H1 (cell line): ENCODE measurements around the gene HOXB5. TPM values are rescaled to one million over a fixed set of nuclear protein-coding genes. Genes with fewer than 3 reads are reported as not detected.

Experiments used
- CTCF ChIA-PET: fragments of 300-600 bp; sonication (Branson Sonifier 250); formaldehyde crosslinking; loops from one replicate; lab custom pipeline; 2021; ENCODE audit not compliant: partially characterized antibody; lab: Charles Lee
- POLR2A ChIA-PET: fragments of 300-600 bp; sonication (Branson Sonifier 250); formaldehyde crosslinking; loops from one replicate; lab custom pipeline; 2021; ENCODE audit warnings: inconsistent platforms; ENCODE audit not compliant: partially characterized antibody; lab: Charles Lee
- DNase-seq, 2 experiments: peaks; one replicate each; pipeline versions ENCODE4 v3.0.0 to v3.0.0-alpha.2; 2010 to 2022; ENCODE audit warnings: low spot score in 2 of 2, low read depth in 1 of 2, mixed read lengths in 1 of 2
- FAIRE-seq: peaks from 2 replicates; lab custom pipeline; 2011; peaks lifted over from hg19 to GRCh38; lab: Jason Lieb, UNC
- H2AFZ ChIP-seq: 2 replicates; pipeline ENCODE4 v1.8.1; 2012; ENCODE audit warnings: low read length, inconsistent platforms
- H2AK5ac ChIP-seq: 2 replicates; pipeline ENCODE4 v1.6.1; 2013; ENCODE audit warnings: low read depth, low read length
- H2BK120ac ChIP-seq: replicated peaks from 2 replicates; pipeline ENCODE3; 2013; ENCODE audit warnings: low read depth, low read length, inconsistent platforms
- H2BK12ac ChIP-seq: 2 replicates; pipeline ENCODE4 v1.6.1; 2013; ENCODE audit warnings: low read depth, low read length
- H2BK15ac ChIP-seq: 2 replicates; pipeline ENCODE4 v1.6.1; 2013; ENCODE audit warnings: low read length
- H2BK20ac ChIP-seq: 2 replicates; pipeline ENCODE4 v1.6.1; 2013; ENCODE audit warnings: low read length
- H2BK5ac ChIP-seq: 2 replicates; pipeline ENCODE4 v1.6.1; 2013; ENCODE audit warnings: low read depth, low read length
- H3K14ac ChIP-seq: 2 replicates; pipeline ENCODE4 v1.6.1; 2013; ENCODE audit warnings: inconsistent platforms; ENCODE audit not compliant: insufficient read length
- H3K18ac ChIP-seq: 2 replicates; pipeline ENCODE4 v1.6.1; 2013; ENCODE audit warnings: low read length; ENCODE audit errors: extremely low read depth
- H3K23ac ChIP-seq: 2 replicates; pipeline ENCODE4 v1.6.1; 2013; ENCODE audit warnings: inconsistent platforms; ENCODE audit not compliant: insufficient read length
- H3K23me2 ChIP-seq: 2 replicates; pipeline ENCODE4 v1.6.1; 2013; ENCODE audit warnings: low read depth, low read length
- H3K27ac ChIP-seq: 2 replicates; pipeline ENCODE4 v1.6.1; 2011; ENCODE audit warnings: low read depth, low read length, inconsistent platforms
- H3K27me3 ChIP-seq, 4 experiments: replicated peaks in 1 of 4; 1 replicate in 1 of 4; 2 replicates in 3 of 4; pipeline versions ENCODE4 v1.6.1 to v1.8.1; 2011 to 2013; ENCODE audit warnings: low read length in 3 of 4, mild to moderate bottlenecking in 3 of 4, inconsistent platforms in 2 of 4, mixed read lengths in 2 of 4, moderate library complexity in 1 of 4; ENCODE audit not compliant: control insufficient read depth in 3 of 4, insufficient read depth in 3 of 4; ENCODE audit errors: extremely low read depth in 1 of 4
- H3K36me3 ChIP-seq, 4 experiments: 2 replicates each; pipeline versions ENCODE4 v1.6.1 to v1.8.1; 2011 to 2013; ENCODE audit warnings: mild to moderate bottlenecking in 4 of 4, low read length in 3 of 4, moderate library complexity in 2 of 4, control low read depth in 1 of 4, inconsistent platforms in 1 of 4; ENCODE audit not compliant: insufficient read depth in 4 of 4, control insufficient read depth in 2 of 4
- H3K4ac ChIP-seq: replicated peaks from 2 replicates; pipeline ENCODE3; 2013; ENCODE audit warnings: low read length, low read depth, mixed read lengths, inconsistent platforms; ENCODE audit not compliant: insufficient read length
- H3K4me1 ChIP-seq, 4 experiments: replicated peaks in 1 of 4; 1 replicate in 1 of 4; 2 replicates in 3 of 4; pipeline versions ENCODE4 v1.6.1 to v1.8.1; 2011 to 2013; ENCODE audit warnings: low read length in 3 of 4, inconsistent platforms in 2 of 4, mixed read lengths in 1 of 4; ENCODE audit not compliant: insufficient read depth in 4 of 4, control insufficient read depth in 3 of 4
- H3K4me2 ChIP-seq, 2 experiments: 2 replicates each; pipeline versions ENCODE4 v1.6.1 to v1.8.1; 2011 to 2013; ENCODE audit warnings: low read depth in 2 of 2, low read length in 2 of 2, control low read depth in 1 of 2, inconsistent platforms in 1 of 2, mild to moderate bottlenecking in 1 of 2; ENCODE audit not compliant: insufficient read depth in 1 of 2
- H3K4me3 ChIP-seq, 4 experiments: fragments of 200-600, 300-600 bp in 1 of 4; sonication (generic), shearing (Covaris generic), sonication (Bioruptor Twin) in 1 of 4; 2 replicates each; pipeline versions ENCODE4 v1.5.1 to v1.8.1; 2011 to 2016; ENCODE audit warnings: low read length in 4 of 4, low read depth in 3 of 4, control low read depth in 2 of 4, inconsistent platforms in 2 of 4, mild to moderate bottlenecking in 2 of 4, mixed read lengths in 1 of 4, moderate library complexity in 1 of 4; ENCODE audit not compliant: insufficient read depth in 2 of 4; ENCODE audit errors: extremely low read depth in 1 of 4
- H3K56ac ChIP-seq: replicated peaks from 2 replicates; pipeline ENCODE3; 2013; ENCODE audit warnings: low read depth, mild to moderate bottlenecking, mixed read lengths, low read length, inconsistent platforms; ENCODE audit not compliant: insufficient read length
- H3K79me1 ChIP-seq: 2 replicates; pipeline ENCODE4 v1.6.1; 2013; ENCODE audit warnings: low read depth, low read length, control low read depth
- H3K79me2 ChIP-seq, 2 experiments: 2 replicates each; pipeline versions ENCODE4 v1.6.1 to v1.8.1; 2012 to 2013; ENCODE audit warnings: low read length in 2 of 2, mild to moderate bottlenecking in 2 of 2, inconsistent platforms in 1 of 2; ENCODE audit not compliant: insufficient read depth in 2 of 2, control insufficient read depth in 1 of 2
- H3K9ac ChIP-seq, 4 experiments: replicated peaks in 1 of 4; 1 replicate in 1 of 4; 2 replicates in 3 of 4; pipeline versions ENCODE4 v1.6.1 to v1.8.1; 2011 to 2013; ENCODE audit warnings: low read depth in 3 of 4, low read length in 3 of 4, control low read depth in 2 of 4, mild to moderate bottlenecking in 2 of 4, moderate library complexity in 2 of 4, inconsistent platforms in 1 of 4; ENCODE audit errors: extremely low read depth in 1 of 4
- H3K9me3 ChIP-seq, 2 experiments: 2 replicates each; pipeline versions ENCODE4 v1.6.1 to v1.8.1; 2012 to 2013; ENCODE audit warnings: mild to moderate bottlenecking in 2 of 2, moderate library complexity in 2 of 2, control low read depth in 1 of 2, inconsistent platforms in 1 of 2, low read depth in 1 of 2, low read length in 1 of 2, mixed read lengths in 1 of 2; ENCODE audit not compliant: insufficient read depth in 2 of 2
- H4K20me1 ChIP-seq, 2 experiments: replicated peaks in 1 of 2; 2 replicates each; pipeline versions ENCODE3 to v1.8.1; 2011 to 2013; ENCODE audit warnings: inconsistent platforms in 2 of 2, low read length in 2 of 2, mild to moderate bottlenecking in 1 of 2; ENCODE audit not compliant: insufficient read depth in 2 of 2, control insufficient read depth in 1 of 2
- H4K5ac ChIP-seq: 2 replicates; pipeline ENCODE4 v1.6.1; 2013; ENCODE audit warnings: low read length, low read depth, mixed read lengths, inconsistent platforms; ENCODE audit not compliant: insufficient read length
- H4K8ac ChIP-seq: 2 replicates; pipeline ENCODE4 v1.8.0; 2013; ENCODE audit warnings: mild to moderate bottlenecking, moderate library complexity, low read length, inconsistent platforms; ENCODE audit not compliant: insufficient read depth; ENCODE audit errors: extremely low read depth
- H4K91ac ChIP-seq: replicated peaks from 2 replicates; pipeline ENCODE3; 2013; ENCODE audit warnings: low read length, mixed read lengths, inconsistent platforms; ENCODE audit not compliant: insufficient read length
- BCL11A ChIP-seq, 2 experiments: IDR thresholded peaks; one replicate each; pipeline ENCODE4 v1.6.1; 2011; ENCODE audit warnings: low read depth in 2 of 2, low read length in 2 of 2, mild to moderate bottlenecking in 2 of 2
- CBX8 ChIP-seq: fragments of 300-800, 300-1000 bp; sonication (generic); IDR thresholded peaks from 2 replicates; pipeline ENCODE4 v1.7.1; 2016; ENCODE audit warnings: low read depth, low read length, borderline replicate concordance
- EZH2 ChIP-seq: fragments of 200-600 bp; sonication (generic); IDR thresholded peaks from 2 replicates; pipeline ENCODE4 v1.7.1; 2012; ENCODE audit warnings: low read depth, mild to moderate bottlenecking, moderate library complexity, low read length, inconsistent platforms; ENCODE audit not compliant: severe bottlenecking
- KDM5A ChIP-seq: fragments of 200-600 bp; IDR thresholded peaks from 2 replicates; pipeline ENCODE4 v1.7.1; 2012; ENCODE audit warnings: mild to moderate bottlenecking, low read length, inconsistent platforms, mixed read lengths
- RNF2 ChIP-seq: fragments of 200-900, 300-1000 bp; sonication (generic); IDR thresholded peaks from 2 replicates; pipeline ENCODE4 v1.7.1; 2016; ENCODE audit warnings: borderline replicate concordance, low read depth, mild to moderate bottlenecking, antibody characterized with exemption, low read length; ENCODE audit not compliant: poor library complexity, severe bottlenecking; ENCODE audit errors: missing control alignments
- SUZ12 ChIP-seq: fragments of 200-600 bp; sonication (generic); IDR thresholded peaks from 2 replicates; pipeline ENCODE4 v1.6.1; 2012; ENCODE audit warnings: mild to moderate bottlenecking, inconsistent platforms, low read length, moderate library complexity, mixed read lengths
- WGBS, 2 experiments: shearing (Covaris generic) in 1 of 2; methylation state at CpG; one replicate each; pipeline versions ENCODE4 v1.1.6 to v1.1.7; 2013 to 2015; ENCODE audit warnings: low lambda C conversion rate in 2 of 2, mixed read lengths in 2 of 2, inconsistent platforms in 1 of 2, low coverage in 1 of 2, missing lambda C conversion rate in 1 of 2; ENCODE audit not compliant: insufficient replicate concordance in 2 of 2, insufficient coverage in 1 of 2, insufficient read length in 1 of 2; ENCODE audit errors: extremely low coverage in 1 of 2, missing lambda C conversion rate in 1 of 2; 5-methylcytosine and 5-hydroxymethylcytosine counted together
- polyA plus RNA-seq, 7 experiments: library from polyadenylated mRNA; depleted of rRNA in 3 of 7; stranded (reverse) in 5 of 7; unstranded in 2 of 7; fragments of >200 nt in 5 of 7; fragments of 200-250 nt in 2 of 7; gene quantifications; 1 replicate in 5 of 7; 2 replicates in 1 of 7; 4 replicates in 1 of 7; pipeline versions ENCODE4 v1.2.1 to v1.2.3, GENCODE V29; 2011 to 2013; ENCODE audit warnings: missing spikeins in 2 of 7, mixed read lengths in 2 of 7
- total RNA-seq: library from RNA; stranded (reverse); fragmentation: NEBNext Ultra II Directional; extraction: Animal tissue kit (Norgen Biotek cat#: 25700); gene quantifications from 2 replicates; pipeline ENCODE4 v1.2.1, GENCODE V29; 2021

Gene HOXB5
- total and polyA plus RNA-seq, 2 of the 8 experiments (the other 6 are each of a cell fraction or from before 2014, with no cell fraction given): not detected

DNA sequence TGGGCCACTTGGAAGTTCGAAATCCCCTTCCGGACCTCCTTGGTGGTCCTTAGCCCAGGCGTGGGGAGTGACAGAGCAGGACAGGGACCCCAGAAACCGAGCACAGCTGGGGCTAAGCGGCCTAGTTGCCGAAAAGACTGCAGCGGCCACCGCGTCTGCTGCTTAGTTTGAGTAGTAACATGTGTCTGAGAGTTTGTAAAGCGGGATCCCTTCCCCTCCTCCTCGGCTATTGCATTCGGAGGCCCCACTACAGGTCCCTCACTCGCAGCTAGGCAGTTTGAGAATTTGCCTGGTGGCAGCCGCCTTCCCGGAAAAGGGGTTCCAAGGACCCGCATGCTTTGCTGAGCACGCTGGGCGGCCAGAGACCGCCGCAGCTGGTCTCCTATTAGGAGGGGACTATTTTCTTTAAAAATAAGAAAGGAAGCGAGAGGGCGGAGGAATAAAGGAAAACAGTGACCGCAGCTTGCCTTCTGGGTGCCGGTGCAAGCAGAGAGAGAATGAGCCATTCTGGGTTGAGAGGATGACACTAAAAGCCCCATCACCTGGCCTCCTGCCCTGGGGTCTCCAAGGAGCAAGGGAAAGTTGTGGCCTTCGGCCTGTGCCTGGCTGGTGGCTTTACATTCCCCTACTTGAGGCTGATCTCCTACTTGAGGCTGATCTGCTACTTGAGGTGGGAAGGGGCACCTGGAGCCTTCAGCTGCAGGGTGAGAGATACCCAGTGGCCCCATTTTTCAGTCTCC lies 1.1 kb upstream of the HOXB5 start:
- Histone ChIP-seq H2BK20ac (no peak overlapping the region), H4K20me1 (peaks cover 40 to 51% of the 10 kb centered on the region in 2 experiments), H3K79me2 (no peaks in the 10 kb centered on the region), H3K14ac (no peak overlapping the region), H3K4me3 (no peak overlapping the region), H3K36me3 (no peaks in the 10 kb centered on the region; a peak in 1 of 8 replicates), H3K4me2 (peak overlapping the region in 1 of 2 experiments; percentile 45; a peak in 2 of 4 replicates), H3K23ac (no peak overlapping the region), H3K18ac (no peak overlapping the region; the same call in 1 of the 2 replicates), H3K9ac (no peak overlapping the region), H3K27me3 (peaks cover 96 to 100% (median 99%) of the 10 kb centered on the region in 4 experiments), H4K5ac (no peak overlapping the region), H3K27ac (no peak overlapping the region), H3K4me1 (peaks cover 0 to 12% (median 4%) of the 10 kb centered on the region in 4 experiments; a peak in 5 of 7 replicates), H3K56ac (no peak overlapping the region), H2AK5ac (0 out of 2 replicates have a peak overlapping the region, but pooled peaks have one; percentile 19), H4K91ac (no peak overlapping the region), H3K79me1 (no peaks in the 10 kb centered on the region), H3K23me2 (no peaks in the 10 kb centered on the region; the same call in 1 of the 2 replicates), H2BK12ac (peak overlapping the region; percentile 27; the same call in 1 of the 2 replicates), H3K4ac (no peak overlapping the region), H2BK15ac (no peak overlapping the region), H2AFZ (no peak overlapping the region), H3K9me3 (no peaks in the 10 kb centered on the region; a peak in 1 of 4 replicates), H2BK5ac (no peak overlapping the region), H2BK120ac (no peak overlapping the region), H4K8ac (no peak overlapping the region)
- no peak for FAIRE-seq
- DNase-seq: no peak
- ChIA-PET CTCF (interaction anchor here (0.6 to 7.0 kb wide), 19 partner anchors 16 to 747 kb away, joined by 3 to 53 read pairs (median 4); no protein-coding TSS in a partner anchor), POLR2A (no interaction called here)
- WGBS, 2 experiments: 19% methylated on average over 25 of the region's 25 CpGs; no CpG with 5 or more reads in 1 of the 2 experiments
- no peak for TF ChIP-seq BCL11A (IDR thresholded peaks at IDR 0.05; ENCODE audit: low read depth in 2 of 2, low read length in 2 of 2)
- no peak for TF ChIP-seq KDM5A
- peak; percentile 75 for TF ChIP-seq RNF2
- TF ChIP-seq SUZ12: peak; percentile 95
- peak; percentile 90; the same call in 1 of the 2 replicates for TF ChIP-seq CBX8
- peak; percentile 98 for TF ChIP-seq EZH2
